Keratinocyte (primary cell): ENCODE measurements around the gene SPPL2B.

Experiments used
- CTCF ChIP-seq, 3 experiments: IDR thresholded peaks in 1 of 3; conservative IDR thresholded peaks in 1 of 3; optimal IDR thresholded peaks in 1 of 3; 2 replicates in 2 of 3; 3 replicates in 1 of 3; pipeline versions ENCODE3 to v1.5.1; 2011; ENCODE audit warnings: low read length in 3 of 3, mild to moderate bottlenecking in 3 of 3, moderate library complexity in 2 of 3, control low read depth in 1 of 3, inconsistent platforms in 1 of 3; ENCODE audit not compliant: insufficient read depth in 2 of 3; ENCODE audit errors: extremely low read depth in 1 of 3
- EZH2 ChIP-seq: IDR thresholded peaks from one replicate; pipeline ENCODE4 v1.6.1; 2012; ENCODE audit warnings: inconsistent platforms, mild to moderate bottlenecking, low read length, moderate library complexity

- TF ChIP-seq CTCF (optimal IDR thresholded peaks at IDR 0.05 in 1 of 3, IDR thresholded peaks at IDR 0.05 in 1 of 3, conservative IDR thresholded peaks at IDR 0.05 in 1 of 3; ENCODE audit: extremely low read depth in 1 of 3, insufficient read depth in 2 of 3, low read length in 3 of 3) (no peak), EZH2 (no peak)
These were observed 15.9 kb downstream of the SPPL2B start for GRCh38 chr19:2344381-2344870.
